NCI-H2227 treated with DMSO at 0.1 percent for 48 hours (cell line): Measurements from ENCODE around the gene ROGDI.

ENCODE experiments used
- DNase-seq: peaks from one replicate; lab custom pipeline; 2025; lab: John Stamatoyannopoulos, UW

ROGDI gene

DNA sequence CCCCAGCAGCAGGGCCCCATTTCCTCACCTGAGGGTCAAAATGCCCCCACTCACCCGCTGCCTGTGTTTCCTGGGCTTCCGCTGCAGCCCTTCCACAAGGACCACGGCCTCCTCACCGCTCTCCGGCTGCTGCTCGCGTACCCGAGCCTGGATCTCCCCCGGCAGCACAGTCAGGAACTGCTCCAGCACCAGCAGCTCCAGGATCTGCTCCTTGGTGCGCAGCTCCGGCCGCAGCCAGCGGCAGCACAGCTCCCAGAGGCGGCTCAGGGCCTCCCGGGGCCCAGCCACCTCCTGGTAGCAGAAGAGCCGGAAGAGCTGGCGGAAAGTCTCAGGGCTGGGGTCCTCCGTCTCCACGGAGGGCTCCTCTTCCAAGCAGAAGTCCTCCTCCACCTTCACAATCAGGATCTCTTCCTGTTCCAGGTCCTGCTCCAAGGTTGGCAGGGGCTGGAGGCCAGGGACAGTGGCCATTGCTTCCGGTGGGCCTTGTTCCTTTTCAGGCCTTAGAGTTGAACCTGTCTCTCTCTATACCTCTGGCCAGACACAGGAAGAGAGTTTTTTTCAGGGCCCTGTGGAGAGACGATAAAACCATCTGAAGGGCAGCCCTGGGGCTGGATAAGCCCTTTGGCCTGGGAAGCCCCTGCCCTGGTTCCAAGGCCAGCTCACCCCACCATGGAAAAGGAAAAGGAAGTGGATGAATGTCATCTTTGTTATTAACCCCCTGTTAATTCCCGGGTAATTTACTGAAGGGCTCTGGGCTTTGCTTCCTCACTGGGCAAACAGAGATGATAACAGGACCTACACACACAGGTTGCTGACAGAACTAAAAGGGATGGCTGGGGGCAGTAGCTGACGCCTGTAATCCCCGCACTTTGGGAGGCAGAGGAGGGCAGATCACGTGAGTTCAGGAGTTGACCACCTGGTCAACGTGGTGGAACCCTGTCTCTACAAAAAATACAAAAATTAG lies 36.6 kb downstream of the ROGDI start:
- DNase-seq, result no peak

- DNase-seq, result no peak
Measured at GRCh38 chr16:4763791-4764190, 38.6 kb downstream of the ROGDI start.

DNA sequence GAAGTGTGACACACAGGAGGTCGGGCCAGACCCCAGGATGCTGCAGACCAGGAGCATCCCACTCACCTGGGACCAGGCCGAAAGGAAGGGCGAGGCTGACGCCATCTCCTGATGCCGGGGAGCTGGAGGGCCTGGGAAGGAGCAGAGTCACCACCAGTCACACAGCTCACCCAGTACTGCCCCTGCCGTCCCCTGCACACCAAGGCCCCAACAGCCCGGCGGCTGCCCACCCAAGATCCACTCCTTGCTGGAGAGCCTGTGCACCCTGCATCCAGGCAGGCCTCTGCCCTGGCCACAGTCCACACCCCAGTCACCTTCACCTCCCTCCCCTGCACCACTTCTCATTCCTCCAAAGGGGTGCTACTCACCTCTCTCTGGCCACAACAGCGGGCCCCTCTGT lies 40.2 kb downstream of the ROGDI start:
- no peak for DNase-seq

- DNase-seq, result no peak
Measured at GRCh38 chr16:4760221-4760910, 42.1 kb downstream of the ROGDI start.

GRCh38 chr16:4755687-4756086 lies 46.7 kb downstream of the ROGDI start:
- no peak for DNase-seq

- no peak for DNase-seq
Measured at GRCh38 chr16:4754865-4755264, 47.6 kb downstream of the ROGDI start.

- no peak for DNase-seq
Measured at GRCh38 chr16:4753227-4753626, 49.2 kb downstream of the ROGDI start.

GRCh38 chr16:4752351-4753100 lies 49.9 kb downstream of the ROGDI start:
- DNase-seq, result no peak

DNA sequence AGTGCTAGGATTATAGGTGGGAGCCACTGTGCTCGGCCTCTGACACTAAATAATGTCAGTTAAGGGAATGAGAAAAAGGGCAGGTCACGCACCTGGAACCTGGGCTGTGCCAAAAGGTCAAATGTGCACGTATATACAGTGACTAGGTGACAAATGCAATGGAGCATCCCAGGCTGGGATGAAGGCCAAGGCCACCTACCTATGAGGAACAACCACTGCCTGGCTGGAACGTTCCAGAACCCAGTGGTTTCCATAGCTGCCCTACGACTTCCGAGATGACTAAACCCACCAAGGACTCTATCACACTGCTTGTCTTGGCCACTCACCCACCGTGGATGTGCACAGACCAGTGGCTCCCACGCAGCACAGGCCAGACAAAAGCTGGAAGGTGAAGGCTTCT lies 51.5 kb downstream of the ROGDI start:
- DNase-seq, result no peak

GRCh38 chr16:4749700-4750257 lies 52.7 kb downstream of the ROGDI start:
- DNase-seq, result no peak

DNA sequence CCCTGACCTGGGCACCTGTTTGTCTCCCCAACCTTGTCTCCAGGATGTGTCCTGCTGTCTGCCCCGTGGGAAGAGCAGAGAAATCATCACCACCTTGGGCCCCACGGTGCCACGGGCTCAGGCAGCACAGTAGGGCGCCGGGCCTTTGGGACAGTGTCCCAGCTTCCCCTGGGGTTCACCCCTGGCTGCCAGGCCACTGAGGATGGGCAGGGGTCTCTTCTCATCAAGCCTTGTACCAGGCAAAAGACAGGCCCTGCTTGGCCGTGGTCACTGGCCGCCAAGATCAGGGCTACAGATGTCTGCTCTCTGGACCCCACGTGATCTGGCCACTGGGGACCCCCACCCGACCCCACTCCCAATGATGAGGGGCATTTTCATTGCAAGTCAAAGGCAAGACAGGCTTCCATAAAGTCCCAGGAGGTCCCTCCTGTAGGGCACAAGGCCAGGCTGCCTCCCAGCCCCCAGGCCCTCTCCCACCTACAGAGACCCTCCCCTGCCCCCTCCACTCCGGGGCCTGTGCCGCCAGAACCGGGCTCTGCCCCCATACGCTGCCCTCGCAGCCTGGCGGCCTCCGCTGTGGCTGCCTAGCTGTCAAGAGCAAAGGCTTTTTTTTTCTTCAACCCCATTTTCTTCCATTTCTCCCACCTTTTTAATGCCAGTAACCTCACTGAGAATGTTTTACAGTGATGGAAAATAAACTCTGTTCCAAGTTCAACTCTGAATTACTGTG lies 53.6 kb downstream of the ROGDI start:
- DNase-seq, result no peak

GRCh38 chr16:4747906-4748681 lies 54.3 kb downstream of the ROGDI start:
- no peak for DNase-seq

DNA sequence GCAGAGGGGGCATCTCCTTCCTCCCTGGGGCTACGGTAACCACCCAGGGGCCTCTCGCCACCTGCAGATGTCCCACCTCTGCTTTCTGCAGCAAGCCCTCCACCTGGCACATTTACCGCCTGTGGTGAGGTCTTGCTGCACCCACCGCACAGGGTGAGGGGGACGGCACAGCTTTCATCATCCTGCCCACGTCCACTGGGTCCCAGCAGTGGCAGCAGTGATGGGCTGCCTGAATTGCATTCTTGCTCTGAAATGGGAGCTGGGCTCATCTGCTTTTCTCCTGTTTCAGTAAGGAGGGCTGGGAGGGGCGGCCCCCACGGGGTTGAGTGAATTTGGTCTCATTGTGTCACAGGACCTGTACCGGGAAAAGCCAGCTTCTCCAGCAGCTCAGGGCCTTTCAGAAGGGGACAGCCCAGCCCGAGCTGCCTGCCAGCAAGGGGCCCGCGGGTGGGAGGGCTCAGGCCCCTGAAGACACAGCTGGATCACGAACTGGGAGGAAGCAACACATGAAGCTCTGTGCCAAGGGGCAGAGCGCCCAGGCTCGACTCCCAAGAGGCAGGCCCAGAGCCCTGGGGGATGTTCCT lies 55.4 kb downstream of the ROGDI start:
- DNase-seq, result no peak
